Measurements from ENCODE around the gene FBXW8. TPM values are rescaled to one million over a fixed set of nuclear protein-coding genes. Genes with fewer than 3 reads are reported as not detected.
"Not testable (repeated sequence)": the region's sequence is repeated elsewhere in the genome, so short reads cannot be mapped to it uniquely, and the experiment has no call there.

FBXW8 gene
- total RNA-seq, 4 donors from 2014 or later: 7.4 to 15.4 (median 10.2) TPM

DNA sequence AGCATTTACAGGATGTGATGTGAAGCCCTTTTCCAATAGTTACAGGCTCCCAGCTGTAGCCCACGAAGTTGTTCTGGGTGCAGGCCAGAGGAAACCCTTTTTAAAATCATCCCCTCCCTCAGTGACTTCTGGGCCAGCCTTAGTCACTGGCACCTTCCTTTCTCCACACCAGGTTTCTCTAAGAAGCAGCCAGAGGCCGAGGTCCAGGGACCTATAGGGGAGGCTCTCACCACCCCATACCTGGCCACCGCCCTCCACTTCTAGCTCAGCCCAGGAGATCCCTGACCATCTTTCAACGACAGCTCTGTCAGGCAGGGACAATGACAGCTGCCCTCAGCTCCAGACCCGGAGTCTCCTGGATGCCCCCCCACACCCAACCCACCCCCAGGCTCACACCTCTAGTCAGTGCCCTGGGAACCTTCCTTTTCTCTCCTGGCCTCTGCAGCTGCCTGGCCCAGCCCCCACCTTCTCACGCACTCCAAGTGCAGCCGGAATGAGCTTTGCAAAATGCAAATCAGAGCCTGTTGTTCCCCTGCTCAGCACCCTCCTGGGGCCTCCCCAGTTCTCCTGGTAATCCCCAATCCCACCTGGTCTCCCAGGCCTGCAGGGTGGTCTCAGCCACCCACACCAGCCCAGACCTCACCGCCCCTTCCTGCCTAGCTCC is 141.8 kb downstream of the FBXW8 start:
- intact Hi-C loops (cut with DNase I): no loop called here
- H3K4me3 ChIP-seq: no peak overlapping the region
- no peak for TF ChIP-seq POLR2A (IDR thresholded peaks at IDR 0.05)
- TF ChIP-seq, protein P1, sequence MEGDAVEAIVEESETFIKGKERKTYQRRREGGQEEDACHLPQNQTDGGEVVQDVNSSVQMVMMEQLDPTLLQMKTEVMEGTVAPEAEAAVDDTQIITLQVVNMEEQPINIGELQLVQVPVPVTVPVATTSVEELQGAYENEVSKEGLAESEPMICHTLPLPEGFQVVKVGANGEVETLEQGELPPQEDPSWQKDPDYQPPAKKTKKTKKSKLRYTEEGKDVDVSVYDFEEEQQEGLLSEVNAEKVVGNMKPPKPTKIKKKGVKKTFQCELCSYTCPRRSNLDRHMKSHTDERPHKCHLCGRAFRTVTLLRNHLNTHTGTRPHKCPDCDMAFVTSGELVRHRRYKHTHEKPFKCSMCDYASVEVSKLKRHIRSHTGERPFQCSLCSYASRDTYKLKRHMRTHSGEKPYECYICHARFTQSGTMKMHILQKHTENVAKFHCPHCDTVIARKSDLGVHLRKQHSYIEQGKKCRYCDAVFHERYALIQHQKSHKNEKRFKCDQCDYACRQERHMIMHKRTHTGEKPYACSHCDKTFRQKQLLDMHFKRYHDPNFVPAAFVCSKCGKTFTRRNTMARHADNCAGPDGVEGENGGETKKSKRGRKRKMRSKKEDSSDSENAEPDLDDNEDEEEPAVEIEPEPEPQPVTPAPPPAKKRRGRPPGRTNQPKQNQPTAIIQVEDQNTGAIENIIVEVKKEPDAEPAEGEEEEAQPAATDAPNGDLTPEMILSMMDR (IDR thresholded peaks at IDR 0.05): no peak
- H3K27ac ChIP-seq: no peak overlapping the region
- H3K36me3 ChIP-seq: no peaks in the 10 kb centered on the region
- peaks cover 0 to 15% (median 9%) of the 10 kb centered on the region in 3 donors for H3K4me1 ChIP-seq
- H3K27me3 ChIP-seq: peaks cover 0 to 27% (median 0%) of the 10 kb centered on the region in 4 donors
- 45 to 49% methylated on average over 6 of the region's 8 CpGs for WGBS, 2 donors
- no peaks in the 10 kb centered on the region for H3K9me3 ChIP-seq
- no peak for DNase-seq

DNA sequence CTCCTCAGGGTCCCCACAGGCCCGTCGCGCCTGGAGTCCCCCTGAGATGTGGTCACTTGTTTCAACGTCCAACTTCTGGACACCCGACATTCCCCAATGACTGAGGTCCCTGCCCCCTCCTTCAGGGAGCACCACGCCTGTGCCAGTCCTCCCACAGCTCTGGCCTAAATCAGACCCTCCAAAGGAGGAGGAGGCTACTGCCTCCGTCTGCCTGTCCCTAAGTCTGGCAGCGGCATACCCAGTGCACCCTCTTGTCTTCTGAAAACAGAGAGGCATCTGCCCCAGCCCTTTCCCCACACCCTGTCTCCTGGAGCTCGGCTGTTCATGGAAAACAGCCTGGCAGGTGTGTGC is 142.3 kb downstream of the FBXW8 start:
- H3K4me3 ChIP-seq: no peak overlapping the region
- peaks cover 0 to 12% (median 8%) of the 10 kb centered on the region in 3 donors for H3K4me1 ChIP-seq
- 60 to 66% methylated on average over 5 to 9 of the region's 9 CpGs for WGBS, 2 donors
- H3K36me3 ChIP-seq: no peaks in the 10 kb centered on the region
- H3K27ac ChIP-seq: no peak overlapping the region
- H3K9me3 ChIP-seq: no peaks in the 10 kb centered on the region
- TF ChIP-seq, protein P1 (IDR thresholded peaks at IDR 0.05): no peak
- no peak for TF ChIP-seq POLR2A (IDR thresholded peaks at IDR 0.05)
- H3K27me3 ChIP-seq: peaks cover 0 to 27% (median 0%) of the 10 kb centered on the region in 4 donors
- DNase-seq: no peak
- intact Hi-C loops (cut with DNase I): no loop called here

DNA sequence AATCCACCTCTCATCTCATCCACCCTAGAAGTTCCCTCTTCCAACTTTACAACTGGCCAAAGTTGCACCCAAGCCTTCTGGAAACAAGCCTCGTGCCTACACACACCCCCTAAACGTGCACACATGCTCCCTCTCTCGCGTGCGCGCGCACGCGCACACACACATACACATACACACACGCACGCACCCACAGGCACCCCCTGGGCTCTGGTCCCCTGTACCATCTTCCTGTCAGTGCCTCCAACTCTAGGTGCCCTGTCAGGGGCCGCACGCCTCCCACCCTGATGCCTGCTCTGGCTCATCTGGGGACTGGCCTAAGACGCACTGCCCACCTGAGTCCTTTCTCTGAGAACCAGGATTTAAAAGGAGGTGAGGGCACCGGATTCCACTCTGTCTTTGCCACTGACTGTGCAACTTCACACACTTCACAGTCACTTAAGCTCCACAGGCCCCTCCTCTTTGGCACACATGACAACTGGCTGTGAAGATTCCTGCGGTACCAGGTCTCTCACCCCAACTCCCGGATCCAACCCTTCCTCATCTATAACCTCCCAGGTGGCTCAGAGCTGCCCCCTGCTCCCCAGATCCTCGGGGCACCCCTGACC is 142.9 kb downstream of the FBXW8 start:
- TF ChIP-seq POLR2A (IDR thresholded peaks at IDR 0.05): no peak
- TF ChIP-seq, protein P1 (IDR thresholded peaks at IDR 0.05): no peak
- WGBS, 2 donors: 66 to 83% methylated on average over 16 to 18 of the region's 18 CpGs
- Histone ChIP-seq H3K27me3 (peaks cover 0 to 27% (median 0%) of the 10 kb centered on the region in 4 donors), H3K36me3 (no peaks in the 10 kb centered on the region), H3K4me1 (peaks cover 0 to 5% (median 1%) of the 10 kb centered on the region in 3 donors), H3K9me3 (no peaks in the 10 kb centered on the region), H3K27ac (no peak overlapping the region), H3K4me3 (no peak overlapping the region)
- intact Hi-C loops (cut with DNase I): no loop called here
- no peak for DNase-seq

DNA sequence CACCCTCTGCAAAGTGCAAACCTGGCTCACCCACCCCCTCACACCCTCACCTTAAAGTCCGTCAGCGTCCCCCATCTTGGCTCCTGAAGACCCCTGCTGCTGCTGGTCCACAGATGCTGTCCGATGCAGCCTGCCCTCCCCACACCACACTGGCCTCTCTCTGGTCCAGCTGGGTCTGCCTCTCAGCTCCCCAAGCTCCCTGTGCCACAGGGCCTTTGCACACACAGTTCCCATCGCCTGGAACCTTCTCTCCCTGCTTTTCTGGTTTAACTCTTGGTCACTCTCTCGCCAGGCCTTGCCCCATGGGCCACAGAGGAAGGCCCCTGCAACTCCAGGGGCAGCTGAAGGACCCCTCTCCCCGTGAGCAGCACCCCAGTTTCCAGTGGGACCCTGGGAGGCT is 143.5 kb downstream of the FBXW8 start:
- DNase-seq: no peak
- no peaks in the 10 kb centered on the region for H3K4me1 ChIP-seq
- H3K27ac ChIP-seq: no peak overlapping the region
- TF ChIP-seq, protein P1 (IDR thresholded peaks at IDR 0.05): no peak
- no peak for TF ChIP-seq POLR2A (IDR thresholded peaks at IDR 0.05)
- WGBS, 2 donors: 76 to 82% methylated on average over 6 of the region's 6 CpGs
- H3K4me3 ChIP-seq: no peak overlapping the region
- H3K36me3 ChIP-seq: no peaks in the 10 kb centered on the region
- intact Hi-C loops (cut with DNase I): no loop called here
- peaks cover 0 to 31% (median 0%) of the 10 kb centered on the region in 4 donors for H3K27me3 ChIP-seq
- no peaks in the 10 kb centered on the region for H3K9me3 ChIP-seq

DNA sequence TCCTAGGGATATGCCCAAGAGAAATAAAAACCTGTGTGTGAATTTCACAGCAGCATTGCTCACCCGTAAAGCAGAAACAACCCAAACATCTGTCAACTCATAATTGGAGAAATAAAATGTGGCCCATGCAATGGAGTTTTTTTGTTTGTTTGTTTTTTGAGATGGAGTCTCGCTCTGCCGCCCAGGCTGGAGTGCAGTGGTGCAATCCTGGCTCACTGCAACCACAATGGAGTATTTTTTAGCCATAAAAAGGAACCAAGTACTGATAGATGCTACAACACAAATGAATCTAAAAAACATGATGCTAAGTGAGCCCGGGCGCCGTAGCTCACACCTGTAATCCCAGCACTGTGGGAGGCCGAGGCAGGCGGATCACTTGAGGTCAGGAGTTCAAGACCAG is 146.9 kb downstream of the FBXW8 start:
- Histone ChIP-seq H3K27me3 (peaks cover 0 to 24% (median 0%) of the 10 kb centered on the region in 4 donors), H3K4me1 (peaks cover 0 to 23% (median 4%) of the 10 kb centered on the region in 3 donors)
- 62 to 87% methylated on average over 8 of the region's 8 CpGs for whole genome bisulfite sequencing, 2 donors
- H3K9me3 ChIP-seq; H3K4me3 ChIP-seq; DNase-seq; intact Hi-C loops (cut with DNase I); H3K36me3 ChIP-seq; H3K27ac ChIP-seq: not testable (repeated sequence)

Measured in esophagus squamous epithelium (tissue), 5 donors.